ENCODE results near the gene LPP.

Gene LPP

GRCh38 chr3:188797045-188797444 is 643.1 kb downstream of the LPP start:
- DNase-seq (ENCODE audit: low read depth): no peak

- no peak for DNase-seq (ENCODE audit: low read depth)
Observed at GRCh38 chr3:188798556-188799145, 644.7 kb downstream of the LPP start.

GRCh38 chr3:188801393-188801792 is 647.4 kb downstream of the LPP start:
- no peak for DNase-seq (ENCODE audit: low read depth)

GRCh38 chr3:188802645-188803044 is 648.7 kb downstream of the LPP start:
- no peak for DNase-seq (ENCODE audit: low read depth)

- no peak for DNase-seq (ENCODE audit: low read depth)
Observed at GRCh38 chr3:188807006-188807405, 653.0 kb downstream of the LPP start.

GRCh38 chr3:188812198-188812597 is 658.2 kb downstream of the LPP start:
- no peak for DNase-seq (ENCODE audit: low read depth)

- DNase-seq (ENCODE audit: low read depth): no peak
Observed at GRCh38 chr3:188814581-188814980, 660.6 kb downstream of the LPP start.

GRCh38 chr3:188817103-188817934 is 663.4 kb downstream of the LPP start:
- DNase-seq (ENCODE audit: low read depth): no peak

GRCh38 chr3:188817935-188818269 is 663.9 kb downstream of the LPP start:
- no peak for DNase-seq (ENCODE audit: low read depth)

- DNase-seq (ENCODE audit: low read depth): no peak
Observed at GRCh38 chr3:188818282-188818681, 664.3 kb downstream of the LPP start.

GRCh38 chr3:188819939-188820338 is 666.0 kb downstream of the LPP start:
- no peak for DNase-seq (ENCODE audit: low read depth)

GRCh38 chr3:188822004-188822403 is 668.0 kb downstream of the LPP start:
- no peak for DNase-seq (ENCODE audit: low read depth)

- no peak for DNase-seq (ENCODE audit: low read depth)
Observed at GRCh38 chr3:188822411-188822810, 668.5 kb downstream of the LPP start.

- no peak for DNase-seq (ENCODE audit: low read depth)
Observed at GRCh38 chr3:188824566-188824965, 670.6 kb downstream of the LPP start.

- DNase-seq (ENCODE audit: low read depth): no peak
Observed at GRCh38 chr3:188825901-188826300, 671.9 kb downstream of the LPP start.

- DNase-seq (ENCODE audit: low read depth): no peak
Observed at GRCh38 chr3:188826574-188826973, 672.6 kb downstream of the LPP start.

- DNase-seq (ENCODE audit: low read depth): no peak
Observed at GRCh38 chr3:188827103-188827502, 673.1 kb downstream of the LPP start.

- no peak for DNase-seq (ENCODE audit: low read depth)
Observed at GRCh38 chr3:188827576-188827975, 673.6 kb downstream of the LPP start.

GRCh38 chr3:188829130-188829529 is 675.2 kb downstream of the LPP start:
- no peak for DNase-seq (ENCODE audit: low read depth)

GRCh38 chr3:188829576-188829975 is 675.6 kb downstream of the LPP start:
- DNase-seq (ENCODE audit: low read depth): no peak

- DNase-seq (ENCODE audit: low read depth): no peak
Observed at GRCh38 chr3:188830893-188831292, 676.9 kb downstream of the LPP start.

- DNase-seq (ENCODE audit: low read depth): no peak
Observed at GRCh38 chr3:188832146-188832545, 678.2 kb downstream of the LPP start.

GRCh38 chr3:188832961-188833721 is 679.2 kb downstream of the LPP start:
- DNase-seq (ENCODE audit: low read depth): no peak

Data from activated T-cell treated with anti-CD3 and anti-CD28 coated beads for 48 hours (primary cell).